IPS-20b (cell line): ENCODE measurements around the gene MVK.

Experiments
- H3K27ac ChIP-seq: one replicate; pipeline ENCODE4 v1.5.1; 2013; ENCODE audit warnings: low read length
- H3K27me3 ChIP-seq: 2 replicates; pipeline ENCODE4 v1.6.1; 2013; ENCODE audit warnings: mild to moderate bottlenecking, low read length, inconsistent platforms; ENCODE audit not compliant: insufficient read depth
- H3K36me3 ChIP-seq: 2 replicates; pipeline ENCODE4 v1.6.1; 2013; ENCODE audit warnings: low read depth, mild to moderate bottlenecking, inconsistent platforms, low read length, moderate library complexity; ENCODE audit not compliant: insufficient read depth
- H3K4me1 ChIP-seq: 2 replicates; pipeline ENCODE4 v1.6.1; 2013; ENCODE audit warnings: mild to moderate bottlenecking, control low read depth, inconsistent platforms, low read length, moderate library complexity; ENCODE audit not compliant: insufficient read depth
- H3K4me3 ChIP-seq: 2 replicates; pipeline ENCODE4 v1.5.1; 2013; ENCODE audit warnings: mild to moderate bottlenecking, low read length, inconsistent platforms
- H3K9ac ChIP-seq: 2 replicates; pipeline ENCODE4 v1.6.1; 2013; ENCODE audit warnings: low read depth, mild to moderate bottlenecking, inconsistent platforms, low read length, moderate library complexity
- H3K9me3 ChIP-seq: 2 replicates; pipeline ENCODE4 v1.6.1; 2013; ENCODE audit warnings: mild to moderate bottlenecking, low read depth, low read length, inconsistent platforms; ENCODE audit not compliant: insufficient read depth

The MVK gene

GRCh38 chr12:109626378-109627115 is 53.0 kb downstream of the MVK start:
- Histone ChIP-seq H3K27me3 (no peaks in the 10 kb centered on the region), H3K27ac (no peak overlapping the region), H3K4me1 (0 out of 2 replicates have a peak, but pooled peaks cover 7% of the 10 kb centered on the region), H3K36me3 (no peaks in the 10 kb centered on the region), H3K4me3 (no peak overlapping the region), H3K9ac (no peak overlapping the region), H3K9me3 (no peaks in the 10 kb centered on the region)

- Histone ChIP-seq H3K27me3 (no peaks in the 10 kb centered on the region), H3K36me3 (no peaks in the 10 kb centered on the region)
These were observed 54.0 kb downstream of the MVK start for GRCh38 chr12:109627633-109628032.

GRCh38 chr12:109630107-109630506 is 56.5 kb downstream of the MVK start:
- no peak overlapping the region for H3K27ac ChIP-seq
- H3K9ac ChIP-seq = no peak overlapping the region
- no peaks in the 10 kb centered on the region for H3K9me3 ChIP-seq
- H3K4me1 ChIP-seq = no peaks in the 10 kb centered on the region
- H3K27me3 ChIP-seq = no peaks in the 10 kb centered on the region
- H3K36me3 ChIP-seq = no peaks in the 10 kb centered on the region
- H3K4me3 ChIP-seq = no peak overlapping the region

More at GRCh38 chr12:109627633-109628032, 54.0 kb downstream of the MVK start:
- Histone ChIP-seq H3K9ac (no peak overlapping the region; the same call in 1 of the 2 replicates), H3K4me3 (no peak overlapping the region), H3K9me3 (no peaks in the 10 kb centered on the region), H3K27ac (no peak overlapping the region), H3K4me1 (no peaks in the 10 kb centered on the region)

- no peaks in the 10 kb centered on the region for H3K9me3 ChIP-seq
- no peak overlapping the region for H3K27ac ChIP-seq
- no peak overlapping the region for H3K4me3 ChIP-seq
- H3K36me3 ChIP-seq = no peaks in the 10 kb centered on the region
- H3K4me1 ChIP-seq = no peaks in the 10 kb centered on the region
- H3K9ac ChIP-seq = no peak overlapping the region
- no peaks in the 10 kb centered on the region for H3K27me3 ChIP-seq
These were observed 57.2 kb downstream of the MVK start for GRCh38 chr12:109630815-109631214.

- no peaks in the 10 kb centered on the region for H3K36me3 ChIP-seq
- H3K4me1 ChIP-seq = no peaks in the 10 kb centered on the region
- H3K9ac ChIP-seq = no peak overlapping the region
- no peaks in the 10 kb centered on the region for H3K27me3 ChIP-seq
- no peaks in the 10 kb centered on the region for H3K9me3 ChIP-seq
- H3K4me3 ChIP-seq = no peak overlapping the region
- no peak overlapping the region for H3K27ac ChIP-seq
These were observed 57.7 kb downstream of the MVK start for GRCh38 chr12:109631302-109631701.

GRCh38 chr12:109631751-109632150 is 58.2 kb downstream of the MVK start:
- no peaks in the 10 kb centered on the region for H3K9me3 ChIP-seq
- H3K4me1 ChIP-seq = no peaks in the 10 kb centered on the region
- no peak overlapping the region for H3K27ac ChIP-seq
- no peak overlapping the region for H3K4me3 ChIP-seq
- no peaks in the 10 kb centered on the region for H3K27me3 ChIP-seq
- no peaks in the 10 kb centered on the region for H3K36me3 ChIP-seq
- no peak overlapping the region for H3K9ac ChIP-seq

GRCh38 chr12:109632342-109632741 is 58.7 kb downstream of the MVK start:
- H3K4me1 ChIP-seq = no peaks in the 10 kb centered on the region
- no peaks in the 10 kb centered on the region for H3K9me3 ChIP-seq
- no peak overlapping the region for H3K9ac ChIP-seq
- no peak overlapping the region for H3K27ac ChIP-seq
- no peaks in the 10 kb centered on the region for H3K36me3 ChIP-seq
- H3K27me3 ChIP-seq = no peaks in the 10 kb centered on the region
- no peak overlapping the region for H3K4me3 ChIP-seq

GRCh38 chr12:109635717-109636116 is 62.1 kb downstream of the MVK start:
- Histone ChIP-seq H3K27ac (no peak overlapping the region), H3K9ac (no peak overlapping the region), H3K27me3 (no peaks in the 10 kb centered on the region), H3K36me3 (no peaks in the 10 kb centered on the region), H3K4me1 (no peaks in the 10 kb centered on the region), H3K4me3 (no peak overlapping the region), H3K9me3 (no peaks in the 10 kb centered on the region)

GRCh38 chr12:109637348-109637747 is 63.8 kb downstream of the MVK start:
- Histone ChIP-seq H3K9ac (no peak overlapping the region), H3K9me3 (no peaks in the 10 kb centered on the region), H3K4me1 (no peaks in the 10 kb centered on the region), H3K36me3 (no peaks in the 10 kb centered on the region), H3K27me3 (no peaks in the 10 kb centered on the region), H3K4me3 (no peak overlapping the region), H3K27ac (no peak overlapping the region)

- no peaks in the 10 kb centered on the region for H3K27me3 ChIP-seq
- no peaks in the 10 kb centered on the region for H3K9me3 ChIP-seq
- H3K9ac ChIP-seq = no peak overlapping the region
- H3K27ac ChIP-seq = no peak overlapping the region
- no peaks in the 10 kb centered on the region for H3K36me3 ChIP-seq
- H3K4me1 ChIP-seq = no peaks in the 10 kb centered on the region
- no peak overlapping the region for H3K4me3 ChIP-seq
These were observed 64.4 kb downstream of the MVK start for GRCh38 chr12:109637996-109638395.

- H3K4me3 ChIP-seq = no peak overlapping the region
These were observed 65.1 kb downstream of the MVK start for GRCh38 chr12:109638735-109639134.

GRCh38 chr12:109639151-109639872 is 65.7 kb downstream of the MVK start:
- no peaks in the 10 kb centered on the region for H3K9me3 ChIP-seq
- no peak overlapping the region for H3K4me3 ChIP-seq
- H3K9ac ChIP-seq = no peak overlapping the region
- H3K27ac ChIP-seq = no peak overlapping the region
- H3K4me1 ChIP-seq = no peaks in the 10 kb centered on the region
- H3K36me3 ChIP-seq = no peaks in the 10 kb centered on the region
- H3K27me3 ChIP-seq = no peaks in the 10 kb centered on the region

More at GRCh38 chr12:109638735-109639134, 65.1 kb downstream of the MVK start:
- Histone ChIP-seq H3K36me3 (no peaks in the 10 kb centered on the region), H3K9me3 (no peaks in the 10 kb centered on the region), H3K9ac (no peak overlapping the region), H3K4me1 (no peaks in the 10 kb centered on the region), H3K27ac (no peak overlapping the region), H3K27me3 (no peaks in the 10 kb centered on the region)
